ENCODE data around the gene EXPH5.
A peak's percentile ranks its signal among the peaks of the same experiment; 100 is the strongest.

Gene EXPH5

GRCh38 chr11:108496643-108497256, 96.8 kb downstream of the EXPH5 start:
- DNase-seq (ENCODE audit: low read depth in 1 of 2, low spot score in 1 of 2) = no peak
- Histone ChIP-seq H3K27me3 (ENCODE audit: insufficient read depth, poor library complexity, severe bottlenecking) (no peaks in the 10 kb centered on the region), H3K27ac (replicated peaks) (peak overlapping the region; percentile 41), H3K4me3 (replicated peaks; ENCODE audit: insufficient read depth, low read length) (no peak overlapping the region)
- TF ChIP-seq POLR2AphosphoS5 (IDR thresholded peaks at IDR 0.05; ENCODE audit: low read depth) = no peak
- no peak for TF ChIP-seq CTCF (IDR thresholded peaks at IDR 0.05; ENCODE audit: insufficient read depth, low read length)
- no peak for TF ChIP-seq GABPA (IDR thresholded peaks at IDR 0.05; ENCODE audit: low read depth)
- no peak for TF ChIP-seq REST (IDR thresholded peaks at IDR 0.05; ENCODE audit: insufficient replicate concordance, low read depth)
- TF ChIP-seq SPI1 (IDR thresholded peaks at IDR 0.05; ENCODE audit: borderline replicate concordance, low read depth) = no peak

DNA sequence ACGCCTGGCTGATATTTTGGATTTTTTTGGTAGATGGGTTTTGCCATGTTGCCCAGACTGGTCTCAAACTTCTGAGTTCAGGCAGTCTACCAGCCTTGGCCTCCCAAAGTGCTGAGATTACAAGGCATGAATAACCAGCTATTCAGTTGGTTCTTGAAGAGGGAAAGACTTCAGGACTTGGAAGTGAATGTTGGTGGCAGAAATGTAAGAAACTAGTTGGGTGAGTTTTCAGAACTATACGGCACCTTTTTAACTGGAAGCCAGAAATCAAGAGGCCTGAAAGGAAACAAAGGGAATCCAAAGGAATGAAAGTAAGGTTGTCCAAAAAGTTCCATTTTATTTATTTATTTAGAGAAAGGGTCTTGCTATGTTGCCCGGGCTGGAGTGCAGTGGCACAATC, 98.2 kb downstream of the EXPH5 start:
- TF ChIP-seq CTCF (IDR thresholded peaks at IDR 0.05; ENCODE audit: insufficient read depth, low read length) (no peak), GABPA (IDR thresholded peaks at IDR 0.05; ENCODE audit: low read depth) (no peak), POLR2AphosphoS5 (IDR thresholded peaks at IDR 0.05; ENCODE audit: low read depth) (no peak), REST (IDR thresholded peaks at IDR 0.05; ENCODE audit: insufficient replicate concordance, low read depth) (no peak), SPI1 (IDR thresholded peaks at IDR 0.05; ENCODE audit: borderline replicate concordance, low read depth) (no peak)
- Histone ChIP-seq H3K4me3 (replicated peaks; ENCODE audit: insufficient read depth, low read length) (no peak overlapping the region), H3K27me3 (ENCODE audit: insufficient read depth, poor library complexity, severe bottlenecking) (no peaks in the 10 kb centered on the region), H3K27ac (replicated peaks) (no peak overlapping the region)
- no peak for DNase-seq (ENCODE audit: low read depth in 1 of 2, low spot score in 1 of 2)

DNA sequence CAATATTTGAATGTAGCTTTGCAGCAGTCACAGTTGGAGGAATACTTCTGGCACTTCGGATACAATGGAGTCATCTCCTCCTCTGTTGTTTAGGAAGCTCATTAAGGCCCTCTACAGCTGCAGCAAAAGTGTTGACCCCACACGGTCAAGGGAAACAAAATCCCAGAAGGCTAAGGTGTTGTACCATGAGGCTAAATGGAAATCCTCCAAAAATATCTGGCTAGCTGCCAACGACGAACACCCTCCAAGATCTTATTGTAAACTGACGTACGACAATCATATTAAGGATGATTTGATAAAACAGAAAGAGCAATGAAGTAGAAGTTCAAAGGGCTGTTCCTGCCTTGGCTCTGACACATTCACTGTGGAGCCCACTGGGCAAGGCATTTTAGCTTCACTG, 99.4 kb downstream of the EXPH5 start:
- no peak for DNase-seq (ENCODE audit: low read depth in 1 of 2, low spot score in 1 of 2)
- Histone ChIP-seq H3K4me3 (replicated peaks; ENCODE audit: insufficient read depth, low read length) (no peak overlapping the region), H3K27ac (replicated peaks) (no peak overlapping the region), H3K27me3 (ENCODE audit: insufficient read depth, poor library complexity, severe bottlenecking) (no peaks in the 10 kb centered on the region)
- TF ChIP-seq GABPA (IDR thresholded peaks at IDR 0.05; ENCODE audit: low read depth) (no peak), CTCF (IDR thresholded peaks at IDR 0.05; ENCODE audit: insufficient read depth, low read length) (no peak), SPI1 (IDR thresholded peaks at IDR 0.05; ENCODE audit: borderline replicate concordance, low read depth) (no peak), POLR2AphosphoS5 (IDR thresholded peaks at IDR 0.05; ENCODE audit: low read depth) (no peak), REST (IDR thresholded peaks at IDR 0.05; ENCODE audit: insufficient replicate concordance, low read depth) (no peak)

Measured in HL-60 (cell line).